Tibial nerve (tissue), 4 donors: ENCODE measurements around the gene TMTC1.

Source experiments
- CTCF ChIP-seq, 5 experiments: fragments of 200-600 bp in 3 of 5; fragments of 450-650 bp in 2 of 5; sonication (generic) in 3 of 5; IDR thresholded peaks; one replicate each; pipeline ENCODE4 v1.5.1; 2016 to 2019; ENCODE audit warnings: antibody characterized with exemption in 5 of 5, mild to moderate bottlenecking in 3 of 5, moderate library complexity in 2 of 5
- EP300 ChIP-seq, 2 donors: sonication (generic); formaldehyde crosslinking; IDR thresholded peaks; one replicate each; pipeline ENCODE4 v1.6.1; 2017; ENCODE audit warnings: antibody characterized with exemption in 2 of 2, mild to moderate bottlenecking in 1 of 2
- POLR2A ChIP-seq, 2 donors: fragments of 450-650 bp; IDR thresholded peaks; one replicate each; pipeline ENCODE4 v1.6.1; 2017; ENCODE audit warnings: antibody characterized with exemption in 2 of 2, mild to moderate bottlenecking in 2 of 2, moderate library complexity in 2 of 2

- TF ChIP-seq CTCF (IDR thresholded peaks at IDR 0.05), result no peak
- no peak for TF ChIP-seq POLR2A (IDR thresholded peaks at IDR 0.05)
- TF ChIP-seq EP300 (IDR thresholded peaks at IDR 0.05), result no peak
Observed at GRCh38 chr12:29650371-29650770, 133.4 kb downstream of the TMTC1 start.
